ENCODE results near the gene OR10A6.

DNA sequence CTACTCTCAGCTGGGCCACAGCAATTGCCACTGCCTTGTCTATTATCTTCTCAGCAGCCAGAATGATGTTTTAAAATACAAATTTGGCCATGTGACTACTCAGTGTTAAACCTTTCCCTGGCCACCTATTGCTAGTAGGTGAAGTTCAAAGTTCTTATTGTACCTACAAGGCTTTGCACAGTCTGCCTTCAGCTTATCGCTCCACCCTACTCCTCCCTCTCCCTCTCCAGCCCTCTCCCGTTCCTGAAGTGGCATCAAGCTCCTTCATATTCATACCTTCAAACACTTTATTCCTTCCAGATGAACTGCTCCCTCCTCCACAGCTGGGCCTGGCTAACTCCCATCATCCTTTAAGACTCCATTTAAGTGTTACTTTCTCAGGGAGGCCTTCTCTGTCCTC is 37.3 kb downstream of the OR10A6 start:
- no peak for TF ChIP-seq ZBTB7A (IDR thresholded peaks at IDR 0.05; ENCODE audit: low read depth)
- no peak for TF ChIP-seq CREB1 (IDR thresholded peaks at IDR 0.05; ENCODE audit: low read depth)
- TF ChIP-seq EP300 (IDR thresholded peaks at IDR 0.05; ENCODE audit: borderline replicate concordance), result no peak
- TF ChIP-seq, protein P1, sequence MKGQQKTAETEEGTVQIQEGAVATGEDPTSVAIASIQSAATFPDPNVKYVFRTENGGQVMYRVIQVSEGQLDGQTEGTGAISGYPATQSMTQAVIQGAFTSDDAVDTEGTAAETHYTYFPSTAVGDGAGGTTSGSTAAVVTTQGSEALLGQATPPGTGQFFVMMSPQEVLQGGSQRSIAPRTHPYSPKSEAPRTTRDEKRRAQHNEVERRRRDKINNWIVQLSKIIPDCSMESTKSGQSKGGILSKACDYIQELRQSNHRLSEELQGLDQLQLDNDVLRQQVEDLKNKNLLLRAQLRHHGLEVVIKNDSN (IDR thresholded peaks at IDR 0.05), result no peak
- TF ChIP-seq FOXM1 (IDR thresholded peaks at IDR 0.05; ENCODE audit: borderline replicate concordance, low read depth), result no peak
- no peak for TF ChIP-seq YY1 (IDR thresholded peaks at IDR 0.05; ENCODE audit: low read depth)
- no peak for TF ChIP-seq RAD21 (IDR thresholded peaks at IDR 0.05; ENCODE audit: low read depth)
- TF ChIP-seq NFIC (IDR thresholded peaks at IDR 0.05), result no peak
- TF ChIP-seq, protein P2, sequence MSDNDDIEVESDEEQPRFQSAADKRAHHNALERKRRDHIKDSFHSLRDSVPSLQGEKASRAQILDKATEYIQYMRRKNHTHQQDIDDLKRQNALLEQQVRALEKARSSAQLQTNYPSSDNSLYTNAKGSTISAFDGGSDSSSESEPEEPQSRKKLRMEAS (IDR thresholded peaks at IDR 0.05), result no peak
- no peak for TF ChIP-seq CEBPB (IDR thresholded peaks at IDR 0.05)
- TF ChIP-seq, protein P3, sequence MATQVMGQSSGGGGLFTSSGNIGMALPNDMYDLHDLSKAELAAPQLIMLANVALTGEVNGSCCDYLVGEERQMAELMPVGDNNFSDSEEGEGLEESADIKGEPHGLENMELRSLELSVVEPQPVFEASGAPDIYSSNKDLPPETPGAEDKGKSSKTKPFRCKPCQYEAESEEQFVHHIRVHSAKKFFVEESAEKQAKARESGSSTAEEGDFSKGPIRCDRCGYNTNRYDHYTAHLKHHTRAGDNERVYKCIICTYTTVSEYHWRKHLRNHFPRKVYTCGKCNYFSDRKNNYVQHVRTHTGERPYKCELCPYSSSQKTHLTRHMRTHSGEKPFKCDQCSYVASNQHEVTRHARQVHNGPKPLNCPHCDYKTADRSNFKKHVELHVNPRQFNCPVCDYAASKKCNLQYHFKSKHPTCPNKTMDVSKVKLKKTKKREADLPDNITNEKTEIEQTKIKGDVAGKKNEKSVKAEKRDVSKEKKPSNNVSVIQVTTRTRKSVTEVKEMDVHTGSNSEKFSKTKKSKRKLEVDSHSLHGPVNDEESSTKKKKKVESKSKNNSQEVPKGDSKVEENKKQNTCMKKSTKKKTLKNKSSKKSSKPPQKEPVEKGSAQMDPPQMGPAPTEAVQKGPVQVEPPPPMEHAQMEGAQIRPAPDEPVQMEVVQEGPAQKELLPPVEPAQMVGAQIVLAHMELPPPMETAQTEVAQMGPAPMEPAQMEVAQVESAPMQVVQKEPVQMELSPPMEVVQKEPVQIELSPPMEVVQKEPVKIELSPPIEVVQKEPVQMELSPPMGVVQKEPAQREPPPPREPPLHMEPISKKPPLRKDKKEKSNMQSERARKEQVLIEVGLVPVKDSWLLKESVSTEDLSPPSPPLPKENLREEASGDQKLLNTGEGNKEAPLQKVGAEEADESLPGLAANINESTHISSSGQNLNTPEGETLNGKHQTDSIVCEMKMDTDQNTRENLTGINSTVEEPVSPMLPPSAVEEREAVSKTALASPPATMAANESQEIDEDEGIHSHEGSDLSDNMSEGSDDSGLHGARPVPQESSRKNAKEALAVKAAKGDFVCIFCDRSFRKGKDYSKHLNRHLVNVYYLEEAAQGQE (IDR thresholded peaks at IDR 0.05; ENCODE audit: low read depth), result no peak
